ENCODE measurements around the gene CCHCR1. TPM values are rescaled to one million over a fixed set of nuclear protein-coding genes. Genes with fewer than 3 reads are reported as not detected.
A peak's percentile ranks its signal among the peaks of the same experiment; 100 is the strongest.
"Not testable (repeated sequence)": the region's sequence is repeated elsewhere in the genome, so short reads cannot be mapped to it uniquely, and the experiment has no call there.

Gene CCHCR1
- total RNA-seq, 1 experiment from 2014 or later = 60.6 TPM

GRCh38 chr6:31169123-31169857 lies 11.7 kb upstream of the CCHCR1 start:
- intact Hi-C loops (cut with micrococcal nuclease; ENCODE audit: unreplicated experiment) = loop anchor here (1.0 kb wide), 1 partner anchor 11 kb away; the partner anchor contains the start of gene TCF19
- Histone ChIP-seq H2AFZ (no peak overlapping the region), H4K20me1 (ENCODE audit: insufficient read depth) (no peaks in the 10 kb centered on the region), H3K4me2 (peak overlapping the region; percentile 24), H3K27ac (no peak overlapping the region), H3K27me3 (ENCODE audit: insufficient read depth, low read depth) (no peaks in the 10 kb centered on the region), H3K9me2 (ENCODE audit: insufficient read depth) (no peaks in the 10 kb centered on the region), H3K79me2 (ENCODE audit: low read depth) (no peaks in the 10 kb centered on the region), H3K9me3 (ENCODE audit: insufficient read depth, low read depth) (no peaks in the 10 kb centered on the region), H3F3A (ENCODE audit: insufficient read depth, low read depth) (peaks cover 18% of the 10 kb centered on the region; the same call in 1 of the 2 replicates), H3K36me3 (ENCODE audit: low read depth) (no peaks in the 10 kb centered on the region), H3K4me1 (replicated peaks; ENCODE audit: insufficient read depth) (peaks cover 19% of the 10 kb centered on the region), H3K4me3 (no peak overlapping the region)
- BruUV-seq (replicated peaks) = no TSS peak
- ChIA-PET CTCF (interaction anchor here (0.6 kb wide), 1 partner anchor 24 kb away, joined by 4 read pairs; no protein-coding TSS in a partner anchor), POLR2A (ENCODE audit: unreplicated experiment) (interaction anchor here (0.5 to 1.0 kb wide), 6 partner anchors 11 to 1503 kb away, joined by 3 to 24 read pairs (median 6); partner anchors contain the start of gene TCF19)
- no peak for TF ChIP-seq EZH2 (IDR thresholded peaks at IDR 0.05; ENCODE audit: low read depth)
- TF ChIP-seq, protein P1, sequence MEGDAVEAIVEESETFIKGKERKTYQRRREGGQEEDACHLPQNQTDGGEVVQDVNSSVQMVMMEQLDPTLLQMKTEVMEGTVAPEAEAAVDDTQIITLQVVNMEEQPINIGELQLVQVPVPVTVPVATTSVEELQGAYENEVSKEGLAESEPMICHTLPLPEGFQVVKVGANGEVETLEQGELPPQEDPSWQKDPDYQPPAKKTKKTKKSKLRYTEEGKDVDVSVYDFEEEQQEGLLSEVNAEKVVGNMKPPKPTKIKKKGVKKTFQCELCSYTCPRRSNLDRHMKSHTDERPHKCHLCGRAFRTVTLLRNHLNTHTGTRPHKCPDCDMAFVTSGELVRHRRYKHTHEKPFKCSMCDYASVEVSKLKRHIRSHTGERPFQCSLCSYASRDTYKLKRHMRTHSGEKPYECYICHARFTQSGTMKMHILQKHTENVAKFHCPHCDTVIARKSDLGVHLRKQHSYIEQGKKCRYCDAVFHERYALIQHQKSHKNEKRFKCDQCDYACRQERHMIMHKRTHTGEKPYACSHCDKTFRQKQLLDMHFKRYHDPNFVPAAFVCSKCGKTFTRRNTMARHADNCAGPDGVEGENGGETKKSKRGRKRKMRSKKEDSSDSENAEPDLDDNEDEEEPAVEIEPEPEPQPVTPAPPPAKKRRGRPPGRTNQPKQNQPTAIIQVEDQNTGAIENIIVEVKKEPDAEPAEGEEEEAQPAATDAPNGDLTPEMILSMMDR (conservative IDR thresholded peaks at IDR 0.05) = no peak
- DNase-seq = peak; percentile 82 to 85

DNA sequence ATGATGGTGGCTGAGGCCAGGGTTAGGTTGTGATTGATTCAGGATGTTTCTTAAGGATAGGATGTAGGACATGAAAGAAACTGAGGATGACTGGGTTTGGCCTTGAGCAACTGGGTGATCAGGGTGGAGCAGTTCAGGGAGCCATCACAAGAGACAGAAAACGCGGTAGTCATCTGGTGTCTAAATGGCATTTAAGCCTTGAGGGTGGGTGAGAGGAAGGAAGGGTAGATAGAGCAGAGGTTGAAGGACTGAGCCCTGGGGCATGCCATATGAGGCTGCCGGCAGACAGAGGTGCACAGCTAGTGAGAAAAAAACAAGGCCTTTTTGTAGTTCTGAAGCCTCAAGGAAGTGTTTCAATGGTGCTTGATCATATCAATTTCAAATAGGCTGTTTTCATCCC lies 11.0 kb upstream of the CCHCR1 start:
- peaks cover 18% of the 10 kb centered on the region; the same call in 1 of the 2 replicates for H3F3A ChIP-seq (ENCODE audit: insufficient read depth, low read depth)
- H4K20me1 ChIP-seq (ENCODE audit: insufficient read depth) = no peaks in the 10 kb centered on the region
- H3K9me3 ChIP-seq (ENCODE audit: insufficient read depth, low read depth) = no peaks in the 10 kb centered on the region
- no peak for TF ChIP-seq EZH2 (IDR thresholded peaks at IDR 0.05; ENCODE audit: low read depth)
- TF ChIP-seq, protein P1 (conservative IDR thresholded peaks at IDR 0.05) = no peak
- no peak overlapping the region for H3K4me3 ChIP-seq
- no peaks in the 10 kb centered on the region for H3K36me3 ChIP-seq (ENCODE audit: low read depth)
- DNase-seq = no peak
- H3K9me2 ChIP-seq (ENCODE audit: insufficient read depth) = no peaks in the 10 kb centered on the region
- no peaks in the 10 kb centered on the region for H3K27me3 ChIP-seq (ENCODE audit: insufficient read depth, low read depth)
- peak overlapping the region; percentile 24; the same call in 1 of the 2 replicates for H3K4me2 ChIP-seq
- intact Hi-C loops (cut with micrococcal nuclease; ENCODE audit: unreplicated experiment) = loop anchor here (1.0 kb wide), 1 partner anchor 10 kb away; the partner anchor contains the start of gene TCF19
- H3K4me1 ChIP-seq (replicated peaks; ENCODE audit: insufficient read depth) = peaks cover 19% of the 10 kb centered on the region
- ChIA-PET POLR2A (ENCODE audit: unreplicated experiment) (interaction anchor here (1.0 kb wide), 1 partner anchor 10 kb away, joined by 11 read pairs; the partner anchor contains the start of gene TCF19), CTCF (no interaction called here)
- no peaks in the 10 kb centered on the region for H3K79me2 ChIP-seq (ENCODE audit: low read depth)
- no peak overlapping the region for H2AFZ ChIP-seq
- H3K27ac ChIP-seq = no peak overlapping the region
- no TSS peak for BruUV-seq (replicated peaks)

DNA sequence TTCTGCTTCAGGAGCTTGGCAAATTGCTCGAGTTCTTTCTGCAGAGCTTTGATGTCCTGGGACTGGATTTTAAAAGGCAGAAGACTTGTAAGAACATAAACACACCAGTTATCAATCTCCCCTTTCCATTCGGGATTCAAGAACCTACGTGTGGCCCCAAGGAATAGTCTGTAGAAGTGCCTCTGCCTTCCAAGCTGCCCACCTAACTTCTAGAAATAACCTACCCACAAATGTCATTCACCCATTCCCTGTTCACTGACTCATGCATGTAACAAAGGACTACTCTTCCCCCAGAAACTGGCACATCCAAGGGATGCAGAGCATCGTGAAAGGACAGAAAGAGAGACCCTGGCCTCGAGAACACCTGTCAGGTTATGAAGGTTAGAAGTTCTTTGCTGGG lies 8.4 kb upstream of the CCHCR1 start:
- TF ChIP-seq EZH2 (IDR thresholded peaks at IDR 0.05; ENCODE audit: low read depth) = no peak
- TF ChIP-seq, protein P1 (conservative IDR thresholded peaks at IDR 0.05) = no peak
- CTCF ChIA-PET = no interaction called here
- Histone ChIP-seq H3K27ac (no peak overlapping the region), H3K9me2 (ENCODE audit: insufficient read depth) (no peaks in the 10 kb centered on the region), H4K20me1 (ENCODE audit: insufficient read depth) (no peaks in the 10 kb centered on the region; the same call in 1 of the 2 replicates), H3K9me3 (ENCODE audit: insufficient read depth, low read depth) (no peaks in the 10 kb centered on the region), H3K4me2 (no peak overlapping the region), H2AFZ (no peak overlapping the region), H3K4me3 (no peak overlapping the region), H3K36me3 (ENCODE audit: low read depth) (no peaks in the 10 kb centered on the region), H3K4me1 (replicated peaks; ENCODE audit: insufficient read depth) (peaks cover 19% of the 10 kb centered on the region), H3K27me3 (ENCODE audit: insufficient read depth, low read depth) (no peaks in the 10 kb centered on the region), H3F3A (ENCODE audit: insufficient read depth, low read depth) (peaks cover 18% of the 10 kb centered on the region; the same call in 1 of the 2 replicates), H3K79me2 (ENCODE audit: low read depth) (no peaks in the 10 kb centered on the region)
- intact Hi-C loops (cut with micrococcal nuclease; ENCODE audit: unreplicated experiment) = no loop called here
- POLR2A ChIA-PET (ENCODE audit: unreplicated experiment) = interaction anchor here (0.7 kb wide), 1 partner anchor 48 kb away, joined by 3 read pairs; no protein-coding TSS in a partner anchor
- no TSS peak for BruUV-seq (replicated peaks)
- DNase-seq = no peak

DNA sequence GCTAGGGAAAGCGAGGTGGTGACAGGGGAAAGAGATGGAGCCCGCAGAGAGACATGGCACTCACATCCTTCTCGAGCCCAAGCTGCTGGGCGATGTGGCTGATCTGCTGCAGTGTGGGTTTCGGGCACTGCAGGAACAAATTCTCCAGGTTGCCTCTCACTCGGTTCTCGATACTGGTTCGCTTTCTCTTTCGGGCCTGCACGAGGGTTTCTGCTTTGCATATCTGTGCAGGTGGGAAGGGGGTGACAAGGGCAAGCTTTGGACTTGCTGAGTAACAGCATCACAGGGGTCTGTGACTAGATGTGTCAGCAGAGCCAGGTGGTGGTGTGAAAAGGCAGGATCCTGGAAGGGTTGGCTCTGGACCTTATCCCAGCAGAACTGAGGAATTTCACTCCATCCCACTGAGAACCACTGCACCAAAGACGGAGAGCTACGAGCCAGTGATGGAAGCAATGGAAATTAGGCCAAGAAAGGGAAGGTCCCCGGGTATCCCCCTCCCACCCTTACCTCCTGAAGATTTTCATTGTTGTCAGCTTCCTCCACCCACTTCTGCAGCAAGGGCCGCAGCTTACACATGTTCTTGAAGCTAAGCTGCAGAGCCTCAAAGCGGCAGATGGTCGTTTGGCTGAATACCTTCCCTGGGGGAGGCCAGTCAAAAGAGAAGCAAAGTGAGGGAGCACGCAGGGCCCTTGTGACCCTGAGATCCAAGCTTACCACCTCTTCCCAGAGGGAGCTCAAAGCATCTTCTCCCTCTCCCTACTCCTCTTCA lies 7.6 kb upstream of the CCHCR1 start:
- H3F3A ChIP-seq (ENCODE audit: insufficient read depth, low read depth) = peaks cover 18% of the 10 kb centered on the region; the same call in 1 of the 2 replicates
- CTCF ChIA-PET; H4K20me1 ChIP-seq (ENCODE audit: insufficient read depth); BruUV-seq (replicated peaks); H3K27me3 ChIP-seq (ENCODE audit: insufficient read depth, low read depth); H3K4me3 ChIP-seq; DNase-seq; H3K27ac ChIP-seq; H3K9me2 ChIP-seq (ENCODE audit: insufficient read depth); H3K79me2 ChIP-seq (ENCODE audit: low read depth); intact Hi-C loops (cut with micrococcal nuclease; ENCODE audit: unreplicated experiment); H2AFZ ChIP-seq; H3K36me3 ChIP-seq (ENCODE audit: low read depth); H3K9me3 ChIP-seq (ENCODE audit: insufficient read depth, low read depth); H3K4me2 ChIP-seq: not testable (repeated sequence)
- peaks cover 19% of the 10 kb centered on the region for H3K4me1 ChIP-seq (replicated peaks; ENCODE audit: insufficient read depth)
- POLR2A ChIA-PET (ENCODE audit: unreplicated experiment) = interaction anchor here (0.6 kb wide), 1 partner anchor 18 kb away, joined by 3 read pairs; no protein-coding TSS in a partner anchor

All from PC-9 (cell line).